RKO (cell line): ENCODE results near the gene TPMT.

Experiments
- DNase-seq: peaks from one replicate; pipeline ENCODE4 v3.0.0-alpha.2; 2016; ENCODE audit warnings: low spot score

Gene TPMT

GRCh38 chr6:18110162-18110561, 44.7 kb downstream of the TPMT start:
- DNase-seq = peak; percentile 19

- no peak for DNase-seq
Observed at GRCh38 chr6:18107061-18107460, 47.8 kb downstream of the TPMT start.

- no peak for DNase-seq
Observed at GRCh38 chr6:18102783-18103509, 51.9 kb downstream of the TPMT start.

- no peak for DNase-seq
Observed at GRCh38 chr6:18101873-18102272, 53.0 kb downstream of the TPMT start.

GRCh38 chr6:18101271-18101670, 53.6 kb downstream of the TPMT start:
- no peak for DNase-seq

- DNase-seq = no peak
Observed at GRCh38 chr6:18100296-18100695, 54.6 kb downstream of the TPMT start.

GRCh38 chr6:18099511-18099910, 55.4 kb downstream of the TPMT start:
- DNase-seq = no peak

- DNase-seq = no peak
Observed at GRCh38 chr6:18096423-18096822, 58.5 kb downstream of the TPMT start.

- no peak for DNase-seq
Observed at GRCh38 chr6:18091382-18091781, 63.5 kb downstream of the TPMT start.

GRCh38 chr6:18090349-18090786, 64.5 kb downstream of the TPMT start:
- no peak for DNase-seq

- no peak for DNase-seq
Observed at GRCh38 chr6:18088419-18089296, 66.2 kb downstream of the TPMT start.

- no peak for DNase-seq
Observed at GRCh38 chr6:18087396-18088165, 67.3 kb downstream of the TPMT start.

- no peak for DNase-seq
Observed at GRCh38 chr6:18081025-18081668, 73.7 kb downstream of the TPMT start.

- no peak for DNase-seq
Observed at GRCh38 chr6:18080544-18080943, 74.3 kb downstream of the TPMT start.

GRCh38 chr6:18078866-18079265, 76.0 kb downstream of the TPMT start:
- DNase-seq = no peak
